Lung (tissue), 12 donors: ENCODE data around the gene CCDC120. TPM values are rescaled to one million over a fixed set of nuclear protein-coding genes. Genes with fewer than 3 reads are reported as not detected.

Source experiments
- ATAC-seq: fragments of 200-7000 bp; cut with Tn5 transposase; one replicate; pipeline ENCODE4 v1.9.1; 2020; ENCODE audit warnings: moderate number of reproducible peaks; ENCODE audit not compliant: insufficient read depth, low FRiP score
- DNase-seq, 3 donors: peaks; one replicate each; pipeline ENCODE4 v3.0.0-alpha.2; 2013 to 2017
- H3K27ac ChIP-seq, 2 donors: one replicate each; pipeline ENCODE4 v1.5.1; 2013; ENCODE audit warnings: mild to moderate bottlenecking in 2 of 2, moderate library complexity in 2 of 2, control low read depth in 1 of 2, inconsistent platforms in 1 of 2, low read depth in 1 of 2, low read length in 1 of 2
- H3K27me3 ChIP-seq, 3 donors: one replicate each; pipeline ENCODE4 v1.5.1; 2013; ENCODE audit warnings: low read length in 2 of 3; ENCODE audit not compliant: control insufficient read depth in 3 of 3, insufficient read depth in 3 of 3
- H3K36me3 ChIP-seq, 4 donors: one replicate each; pipeline ENCODE4 v1.5.1; 2013; ENCODE audit warnings: low read length in 4 of 4, mild to moderate bottlenecking in 1 of 4, moderate library complexity in 1 of 4; ENCODE audit not compliant: control insufficient read depth in 4 of 4, insufficient read depth in 4 of 4
- H3K4me1 ChIP-seq, 5 donors: one replicate each; pipeline ENCODE4 v1.5.1; 2013; ENCODE audit warnings: low read length in 5 of 5, mild to moderate bottlenecking in 2 of 5, moderate library complexity in 1 of 5; ENCODE audit not compliant: control insufficient read depth in 5 of 5, insufficient read depth in 5 of 5
- H3K4me3 ChIP-seq: one replicate; pipeline ENCODE4 v1.5.1; 2013; ENCODE audit warnings: mild to moderate bottlenecking, control low read depth, moderate library complexity
- H3K9ac ChIP-seq, 2 donors: one replicate each; pipeline ENCODE4 v1.5.1; 2013; ENCODE audit warnings: low read length in 2 of 2, control low read depth in 1 of 2; ENCODE audit not compliant: insufficient read depth in 1 of 2
- H3K9me3 ChIP-seq, 4 donors: one replicate each; pipeline ENCODE4 v1.5.1; 2013; ENCODE audit warnings: low read length in 3 of 4, mild to moderate bottlenecking in 1 of 4, moderate library complexity in 1 of 4; ENCODE audit not compliant: control insufficient read depth in 4 of 4, insufficient read depth in 3 of 4
- WGBS, 2 donors: extraction: QIAGEN DNeasy Blood & Tissue Kit; methylation state at CpG; one replicate each; pipeline ENCODE4 v1.1.7; 2013; 5-methylcytosine and 5-hydroxymethylcytosine counted together
- polyA plus RNA-seq, 2 donors: library from polyadenylated mRNA; stranded (reverse); fragments of 200-250 nt; gene quantifications; one replicate each; pipeline ENCODE4 v1.2.1, GENCODE V29; 2013
- total RNA-seq, 2 donors: library from RNA; depleted of rRNA in 1 of 2; stranded (reverse); fragments of >200 nt in 1 of 2; gene quantifications; one replicate each; pipeline ENCODE4 v1.2.1, GENCODE V29; 2014 to 2021
- TF ChIP-seq, protein P1 (sequence below): IDR thresholded peaks from 2 replicates; pipeline ENCODE4 v1.5.1; 2012; ENCODE audit warnings: mild to moderate bottlenecking; ENCODE audit errors: control extremely low read depth, extremely low read depth
- donor health status: control.
- donor health status: control.
- donor health status: Bipolar disorder and iron deficiency.
- donor health status: healthy.
- donor health status: DM: yes; HTN: yes; CAD: no.

Gene CCDC120
- total and polyA plus RNA-seq, 4 donors: 3.8 to 11.3 (median 5.2) TPM

DNA sequence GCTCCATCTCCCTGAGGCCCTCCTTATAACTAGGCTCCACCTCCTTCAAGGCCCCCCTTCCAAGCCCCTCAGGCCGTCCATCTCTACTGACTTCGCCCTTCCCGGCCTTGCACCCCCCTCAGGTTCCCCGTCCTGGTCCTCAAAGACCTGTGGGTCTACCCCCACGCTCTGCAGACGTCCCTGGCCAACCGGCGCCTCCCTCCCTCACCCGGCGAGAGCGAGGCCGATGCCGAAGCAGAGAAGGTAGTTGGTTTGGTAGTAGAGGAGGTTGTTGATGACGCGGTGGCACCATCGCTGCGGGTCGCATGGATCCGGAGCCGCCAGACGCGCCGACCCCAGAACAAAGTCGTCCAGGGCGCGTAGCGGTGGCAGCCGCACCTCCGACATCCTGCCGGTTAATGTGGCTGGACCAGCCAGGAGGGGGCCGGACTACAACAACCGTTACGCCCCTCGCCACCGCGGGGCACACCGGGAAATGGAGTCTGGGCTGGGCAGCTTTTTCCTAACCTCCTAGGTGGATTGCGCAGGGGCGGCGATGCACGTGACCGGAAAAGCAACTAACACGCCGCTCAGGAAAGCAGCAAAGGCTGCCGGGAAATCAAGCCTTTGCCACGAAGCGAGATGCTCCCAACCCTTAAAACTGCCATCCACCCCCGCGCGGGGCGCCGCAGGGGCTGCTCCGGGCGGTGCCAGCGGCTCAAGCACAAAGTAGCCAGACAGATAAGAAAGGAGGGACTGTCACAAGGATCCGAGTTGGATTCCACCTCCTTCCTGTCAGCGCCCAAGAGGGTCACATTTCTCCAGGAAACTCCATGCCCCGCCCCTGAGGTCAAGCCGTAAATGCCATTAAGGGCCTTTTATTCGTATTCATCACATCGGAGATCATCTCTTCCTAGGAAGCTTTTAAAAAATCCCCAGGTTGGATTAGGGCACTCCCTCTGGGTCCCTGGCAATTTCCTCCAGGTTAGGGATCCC, 15.1 kb downstream of the CCDC120 start, which contains the start of gene PRAF2:
Gene PRAF2, minus strand, starts transcription at position 402 of the 975 bp plus-strand sequence. Its CDS starts 15 bp downstream, at position 387.
- ATAC-seq: peak; percentile 82
- Histone ChIP-seq H3K27me3 (no peaks in the 10 kb centered on the region), H3K27ac (peak within 1 kb of the TSS; percentile 56 to 79), H3K9ac (peak within 1 kb of the TSS in 1 of 2 donors; percentile 47), H3K4me3 (peak within 1 kb of the TSS; percentile 45), H3K36me3 (peaks cover 0 to 14% (median 4%) of the 10 kb centered on the region in 4 donors), H3K9me3 (peaks cover 0 to 9% (median 0%) of the 10 kb centered on the region in 4 donors), H3K4me1 (peaks cover 0 to 11% (median 3%) of the 10 kb centered on the region in 5 donors)
- 2 to 36% methylated on average over 46 to 61 of the region's 61 CpGs for WGBS, 2 donors
- peak; percentile 91 to 95 (median 93) for DNase-seq
- TF ChIP-seq, protein P1, sequence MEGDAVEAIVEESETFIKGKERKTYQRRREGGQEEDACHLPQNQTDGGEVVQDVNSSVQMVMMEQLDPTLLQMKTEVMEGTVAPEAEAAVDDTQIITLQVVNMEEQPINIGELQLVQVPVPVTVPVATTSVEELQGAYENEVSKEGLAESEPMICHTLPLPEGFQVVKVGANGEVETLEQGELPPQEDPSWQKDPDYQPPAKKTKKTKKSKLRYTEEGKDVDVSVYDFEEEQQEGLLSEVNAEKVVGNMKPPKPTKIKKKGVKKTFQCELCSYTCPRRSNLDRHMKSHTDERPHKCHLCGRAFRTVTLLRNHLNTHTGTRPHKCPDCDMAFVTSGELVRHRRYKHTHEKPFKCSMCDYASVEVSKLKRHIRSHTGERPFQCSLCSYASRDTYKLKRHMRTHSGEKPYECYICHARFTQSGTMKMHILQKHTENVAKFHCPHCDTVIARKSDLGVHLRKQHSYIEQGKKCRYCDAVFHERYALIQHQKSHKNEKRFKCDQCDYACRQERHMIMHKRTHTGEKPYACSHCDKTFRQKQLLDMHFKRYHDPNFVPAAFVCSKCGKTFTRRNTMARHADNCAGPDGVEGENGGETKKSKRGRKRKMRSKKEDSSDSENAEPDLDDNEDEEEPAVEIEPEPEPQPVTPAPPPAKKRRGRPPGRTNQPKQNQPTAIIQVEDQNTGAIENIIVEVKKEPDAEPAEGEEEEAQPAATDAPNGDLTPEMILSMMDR: no peak

DNA sequence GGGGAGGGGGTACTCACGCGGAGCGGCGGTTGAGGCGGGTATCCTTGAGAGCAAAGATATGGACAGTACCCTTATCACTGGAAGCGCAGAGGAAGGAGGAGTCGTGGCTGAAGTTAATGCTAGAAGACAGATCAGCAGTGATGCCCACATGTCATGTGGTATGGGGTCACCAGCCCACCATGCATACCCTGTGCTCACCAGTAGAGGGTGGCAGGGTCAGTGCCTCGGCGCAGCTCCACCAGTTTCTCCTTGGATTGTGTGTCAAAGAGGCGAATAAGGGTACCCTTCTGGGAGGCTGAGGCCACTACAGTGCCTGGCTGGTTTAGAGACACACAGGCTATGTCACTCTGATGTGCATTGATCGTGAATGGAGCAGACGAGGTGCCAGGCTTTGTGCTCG, 16.5 kb downstream of the CCDC120 start:
- peaks cover 0 to 11% (median 5%) of the 10 kb centered on the region in 5 donors for H3K4me1 ChIP-seq
- H3K4me3 ChIP-seq: no peak overlapping the region
- peaks cover 0 to 14% (median 4%) of the 10 kb centered on the region in 4 donors for H3K36me3 ChIP-seq
- 90 to 94% methylated on average over 9 to 13 of the region's 13 CpGs for whole genome bisulfite sequencing, 2 donors
- peaks cover 0 to 9% (median 0%) of the 10 kb centered on the region in 4 donors for H3K9me3 ChIP-seq
- TF ChIP-seq, protein P1: no peak
- ATAC-seq (no peak), DNase-seq (no peak)
- H3K9ac ChIP-seq: no peak overlapping the region
- no peak overlapping the region for H3K27ac ChIP-seq
- no peaks in the 10 kb centered on the region for H3K27me3 ChIP-seq

DNA sequence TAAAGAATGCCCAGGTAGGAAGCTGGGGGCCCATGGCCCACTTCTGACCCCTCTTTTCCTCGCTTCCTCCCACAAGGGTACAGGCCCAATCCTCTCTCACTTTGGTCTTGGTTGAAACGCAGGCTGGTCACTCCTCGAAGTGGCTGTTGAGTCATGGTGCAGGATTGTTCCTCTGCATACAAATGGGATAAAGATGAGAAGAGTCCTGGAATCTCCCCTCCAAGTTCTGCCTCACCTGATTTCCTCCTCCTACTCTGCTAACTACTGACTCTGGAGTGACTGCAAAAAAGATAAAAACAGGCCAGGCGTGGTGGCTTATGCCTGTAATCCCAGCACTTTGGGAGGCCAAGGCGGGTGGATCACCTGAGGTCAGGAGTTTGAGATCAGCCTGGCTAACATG, 19.1 kb downstream of the CCDC120 start:
- ATAC-seq (no peak), DNase-seq (no peak)
- H3K9me3 ChIP-seq: peaks cover 0 to 2% (median 0%) of the 10 kb centered on the region in 4 donors
- 77 to 82% methylated on average over 4 to 5 of the region's 5 CpGs for WGBS, 2 donors
- TF ChIP-seq, protein P1: no peak
- no peak overlapping the region for H3K27ac ChIP-seq
- no peak overlapping the region for H3K4me3 ChIP-seq
- no peak overlapping the region for H3K9ac ChIP-seq
- no peaks in the 10 kb centered on the region for H3K27me3 ChIP-seq
- peaks cover 0 to 7% (median 5%) of the 10 kb centered on the region in 5 donors for H3K4me1 ChIP-seq
- H3K36me3 ChIP-seq: peaks cover 0 to 14% (median 4%) of the 10 kb centered on the region in 4 donors
